HG03135 (cell line): Measurements from ENCODE around the gene KCNMB3.
"Not testable (repeated sequence)": the region's sequence is repeated elsewhere in the genome, so short reads cannot be mapped to it uniquely, and the experiment has no call there.

Source experiments
- ATAC-seq: cut with Tn5 transposase; IDR thresholded peaks from one replicate; pipeline ENCODE4 v1.9.1; 2021; ENCODE audit warnings: mild to moderate bottlenecking, moderate library complexity; ENCODE audit not compliant: unreplicated experiment

The KCNMB3 gene, protein sequence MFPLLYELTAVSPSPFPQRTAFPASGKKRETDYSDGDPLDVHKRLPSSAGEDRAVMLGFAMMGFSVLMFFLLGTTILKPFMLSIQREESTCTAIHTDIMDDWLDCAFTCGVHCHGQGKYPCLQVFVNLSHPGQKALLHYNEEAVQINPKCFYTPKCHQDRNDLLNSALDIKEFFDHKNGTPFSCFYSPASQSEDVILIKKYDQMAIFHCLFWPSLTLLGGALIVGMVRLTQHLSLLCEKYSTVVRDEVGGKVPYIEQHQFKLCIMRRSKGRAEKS

DNA sequence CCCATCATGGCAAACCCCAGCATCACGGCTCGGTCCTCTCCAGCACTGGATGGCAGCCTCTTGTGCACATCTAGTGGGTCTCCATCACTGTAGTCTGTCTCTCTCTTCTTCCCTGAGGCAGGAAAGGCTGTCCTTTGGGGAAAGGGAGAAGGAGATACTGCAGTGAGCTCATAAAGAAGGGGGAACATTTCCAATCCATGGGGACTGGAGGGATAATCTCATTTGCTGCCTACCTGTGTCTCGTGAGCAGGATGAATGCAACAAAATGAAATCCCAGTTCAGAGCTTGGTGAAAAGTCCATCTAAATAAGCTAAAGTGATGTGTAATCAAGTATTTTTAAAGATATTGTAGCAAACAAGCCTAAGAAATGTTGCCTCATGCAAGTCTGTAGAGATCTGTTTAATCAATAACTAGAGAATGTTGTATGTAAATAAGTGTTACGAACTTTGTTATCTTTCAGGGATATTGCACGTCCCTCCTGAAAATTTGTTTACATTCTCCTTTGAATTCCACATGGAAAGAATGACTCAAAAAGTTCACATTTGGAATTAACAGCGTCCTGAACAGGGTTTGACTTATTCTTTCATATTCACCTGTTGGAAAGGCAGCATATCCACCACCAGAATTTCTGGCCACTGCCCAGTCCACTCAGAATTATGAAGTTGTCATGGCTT lies at the start of gene KCNMB3:
Gene KCNMB3, minus strand, starts transcription at position 312 of the 674 bp plus-strand sequence. Its CDS starts 124 bp downstream, at position 188.
- no peak for ATAC-seq

DNA sequence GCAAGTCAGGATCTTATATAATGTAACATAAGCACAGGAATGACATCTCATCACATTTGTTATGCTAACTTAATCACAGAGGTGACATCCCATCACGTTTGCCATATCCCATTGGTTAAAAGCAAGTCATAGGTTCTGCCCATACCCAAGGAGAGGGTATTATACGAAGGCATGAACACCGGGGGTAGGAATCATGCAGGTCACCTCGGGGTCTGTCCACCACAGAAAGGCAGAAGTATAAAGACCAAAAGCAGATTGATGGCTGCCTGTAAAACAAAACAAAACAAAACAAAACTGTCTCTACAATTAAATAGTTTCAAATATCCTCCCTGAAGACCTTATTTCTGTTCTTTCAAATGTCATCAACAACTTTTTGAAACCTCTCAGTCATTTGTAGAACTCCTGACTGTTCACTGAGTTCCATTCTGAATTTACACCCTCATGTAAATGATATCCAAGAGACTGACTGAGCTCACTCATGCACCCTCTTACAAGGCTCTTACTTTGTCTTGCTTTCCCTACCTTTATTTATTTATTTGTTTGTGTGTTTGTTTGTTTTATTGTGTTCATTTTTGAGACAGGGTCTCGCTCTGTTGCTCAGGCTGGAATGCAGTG lies 49.2 kb upstream of the KCNMB3 start:
- ATAC-seq, result no peak

DNA sequence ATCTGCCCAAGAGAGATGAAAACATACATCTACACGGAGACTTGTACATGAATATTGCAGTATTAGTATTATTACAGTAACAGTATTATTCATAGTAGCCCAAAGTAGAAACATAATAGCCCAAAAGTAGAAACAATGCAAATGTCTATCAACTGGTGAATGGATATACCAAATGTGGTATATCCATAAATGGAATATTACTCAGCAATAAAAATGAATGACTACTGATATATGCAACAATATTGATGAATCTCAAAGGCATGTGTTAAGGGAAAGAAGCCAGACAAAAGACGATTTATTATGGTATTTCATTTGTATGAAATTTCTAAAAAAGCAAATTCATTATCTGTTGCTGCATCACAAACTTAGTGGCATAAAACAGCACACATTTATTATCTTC lies 48.4 kb upstream of the KCNMB3 start:
- ATAC-seq, result no peak

DNA sequence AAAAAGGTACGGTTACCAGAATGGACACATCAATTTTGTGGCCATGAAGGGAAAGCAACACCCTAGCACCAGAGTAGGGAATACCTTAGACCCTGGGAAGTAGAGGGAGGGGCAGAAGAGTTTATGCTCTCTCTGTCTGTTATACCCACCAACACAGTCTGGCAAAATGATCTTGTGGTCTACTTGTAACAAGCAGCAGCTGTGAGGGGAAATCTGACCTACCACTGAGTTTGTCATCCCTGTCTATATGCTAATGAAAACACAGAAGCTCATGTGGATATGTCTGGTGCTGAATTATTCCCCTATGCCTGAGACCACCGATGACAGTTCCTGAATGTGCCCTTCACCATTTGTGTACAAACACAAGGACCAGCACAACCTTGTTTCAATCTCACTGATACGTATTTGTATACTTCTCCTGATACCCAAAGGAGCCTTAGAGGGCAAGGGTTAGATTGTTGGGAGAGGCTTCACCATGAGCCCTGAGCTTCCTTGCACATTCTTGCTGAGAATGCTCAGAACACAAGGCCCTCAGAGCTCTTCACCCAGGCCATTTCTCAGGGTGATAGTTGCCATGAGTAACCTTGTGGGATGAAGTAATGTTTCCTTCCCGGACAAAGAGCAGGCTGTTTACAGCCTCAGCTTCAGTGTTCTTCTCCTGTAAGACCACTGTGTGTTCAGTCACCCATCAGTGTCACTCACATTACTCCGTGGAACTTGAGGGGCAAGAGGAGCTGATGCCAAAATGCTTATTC lies 47.2 kb upstream of the KCNMB3 start:
- no peak for ATAC-seq

DNA sequence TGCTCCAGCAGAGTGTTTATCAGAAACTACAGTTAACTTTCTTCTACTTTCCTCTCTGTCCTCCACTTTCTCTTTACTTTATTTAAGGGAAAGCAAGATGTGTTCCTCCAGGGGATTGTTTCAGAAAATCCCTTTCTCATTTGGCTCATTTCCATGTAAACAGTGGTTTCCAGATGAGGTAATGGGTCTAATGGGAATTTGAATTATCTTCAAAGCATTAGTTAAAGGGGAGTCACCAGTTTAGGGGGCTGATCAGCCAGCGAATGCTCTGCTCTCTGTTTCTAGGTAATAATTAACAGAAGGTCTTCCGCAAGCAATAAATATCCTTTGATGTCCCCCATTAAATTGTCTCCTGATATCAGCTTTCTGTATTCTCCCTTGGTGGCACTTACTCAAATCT lies 41.5 kb upstream of the KCNMB3 start:
- no peak for ATAC-seq

DNA sequence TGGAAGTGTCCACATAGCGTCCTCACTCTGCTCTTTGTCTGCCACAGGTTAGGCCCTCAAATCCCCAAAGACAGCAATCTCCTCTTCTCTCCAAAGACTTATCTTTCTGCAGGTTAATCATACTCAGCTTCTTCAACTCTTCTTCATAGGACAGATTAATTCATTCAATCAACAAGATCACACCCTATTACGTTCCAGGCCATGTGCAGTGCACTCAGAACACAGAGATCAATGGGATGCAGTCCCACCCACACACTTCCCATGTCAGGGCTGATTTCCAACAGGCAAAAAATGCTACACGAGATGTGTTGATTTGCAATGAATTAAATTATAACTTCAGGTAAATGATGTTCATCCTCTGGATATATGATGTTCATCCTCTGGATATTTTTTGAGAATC lies 38.4 kb upstream of the KCNMB3 start:
- ATAC-seq, result no peak

DNA sequence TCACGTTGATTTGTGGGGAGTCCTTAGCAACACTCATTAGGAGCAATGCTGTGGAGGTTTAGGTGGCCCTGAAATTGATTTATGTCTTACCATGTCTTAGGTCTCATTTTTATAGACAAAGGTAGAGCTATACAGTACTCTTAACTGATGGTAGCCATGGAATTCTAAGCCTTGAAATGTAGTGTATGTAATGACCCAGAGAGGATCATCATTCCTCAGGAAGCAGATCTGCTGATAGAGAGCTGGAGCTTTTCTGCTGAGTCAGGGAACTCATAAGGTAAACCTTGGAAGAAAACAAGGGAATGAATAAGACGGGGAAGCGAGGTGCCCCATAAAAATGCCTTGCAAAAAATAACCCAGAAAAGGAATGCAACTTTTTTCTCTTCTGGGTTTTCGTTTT lies 37.9 kb upstream of the KCNMB3 start:
- no peak for ATAC-seq

DNA sequence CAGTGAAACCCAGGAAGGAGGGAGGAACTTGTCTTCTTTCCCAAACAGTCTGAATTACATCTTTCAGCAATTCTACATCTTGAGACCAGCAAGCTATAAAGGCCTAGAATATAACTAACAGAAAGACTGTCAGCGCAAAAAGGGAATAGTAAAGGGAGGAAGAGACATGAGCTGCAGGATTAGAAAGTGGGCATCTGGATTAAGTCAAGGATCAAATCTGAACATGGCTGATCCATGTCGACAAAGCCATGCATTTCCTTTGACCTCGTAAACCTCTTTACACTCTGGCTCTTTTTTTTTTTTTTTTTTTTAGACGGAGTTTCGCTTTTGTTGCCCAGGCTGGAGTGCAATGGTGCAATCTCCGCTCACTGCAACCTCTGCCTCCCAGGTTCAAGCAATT lies 35.4 kb upstream of the KCNMB3 start:
- ATAC-seq, result no peak

DNA sequence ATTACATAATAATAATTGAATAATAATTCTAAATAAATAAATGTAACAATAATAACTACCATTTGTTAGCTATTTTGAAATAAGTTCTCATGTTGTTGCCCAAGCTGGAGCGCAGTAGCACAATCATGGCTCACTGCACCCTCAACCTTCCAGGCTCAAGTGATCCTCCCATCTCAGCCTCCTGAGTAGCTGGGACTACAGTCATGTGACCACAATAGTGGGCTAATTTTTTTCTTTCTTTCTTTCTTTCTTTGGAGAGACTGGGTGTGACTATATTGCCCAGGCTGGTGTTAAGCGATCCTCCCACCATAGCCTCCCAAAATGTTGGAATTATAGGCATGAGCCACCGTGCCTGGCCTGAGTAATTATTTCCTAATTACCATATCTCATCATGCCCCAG lies 30.9 kb upstream of the KCNMB3 start:
- no peak for ATAC-seq

DNA sequence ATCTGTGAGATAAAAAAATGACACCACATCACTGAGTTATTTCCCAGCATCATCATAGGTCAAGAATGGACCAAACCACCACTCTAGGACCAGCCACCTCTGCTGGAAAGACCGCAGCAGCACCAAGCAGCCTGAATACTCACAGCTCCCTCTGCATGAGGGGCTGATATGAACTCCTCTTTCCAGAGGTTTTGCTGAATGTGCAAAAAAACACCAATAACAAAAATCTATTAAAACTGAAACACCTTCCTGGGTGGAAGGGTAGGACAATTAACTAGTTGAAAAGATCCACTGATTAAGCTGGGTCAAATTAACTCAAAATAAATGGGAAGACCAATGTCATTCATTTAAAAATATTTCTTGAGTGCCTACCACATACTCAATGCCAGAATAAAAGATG lies 28.9 kb upstream of the KCNMB3 start:
- ATAC-seq, result no peak

DNA sequence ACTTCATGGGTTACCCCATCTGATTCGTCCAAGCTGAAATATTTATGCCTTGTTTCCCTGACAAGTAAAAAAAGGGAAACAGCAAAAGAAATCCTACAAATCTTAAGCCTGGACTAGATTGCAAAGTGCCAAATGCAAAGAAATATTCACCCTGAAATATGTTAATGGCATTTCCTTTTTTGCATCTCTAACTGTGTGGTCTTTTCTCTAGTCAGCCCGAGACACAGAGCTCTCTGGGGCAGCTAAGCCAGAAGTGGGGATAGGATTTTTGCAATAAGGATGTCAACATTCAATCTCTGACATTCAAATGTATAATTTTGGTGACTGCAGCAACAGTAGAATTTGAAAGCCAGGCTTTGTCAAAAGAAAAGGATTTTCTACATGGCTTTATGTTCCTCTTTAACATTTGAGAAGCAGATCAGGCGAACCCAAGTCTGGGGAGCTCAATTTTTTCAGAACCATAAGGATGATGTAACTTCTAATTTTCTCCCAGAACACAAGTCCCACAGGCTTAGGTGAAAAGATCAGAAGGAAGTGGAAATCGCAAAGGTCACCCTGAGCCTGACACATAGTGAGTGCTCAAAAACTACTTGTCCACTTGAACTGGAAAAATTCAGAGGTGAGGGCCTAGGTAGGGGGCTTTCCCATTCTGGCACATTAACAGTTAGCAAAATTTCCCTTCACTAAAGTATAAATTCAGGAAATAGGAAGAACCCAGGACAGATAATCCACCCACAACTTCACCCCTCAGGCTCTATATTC lies 28.2 kb upstream of the KCNMB3 start:
- ATAC-seq, result no peak

DNA sequence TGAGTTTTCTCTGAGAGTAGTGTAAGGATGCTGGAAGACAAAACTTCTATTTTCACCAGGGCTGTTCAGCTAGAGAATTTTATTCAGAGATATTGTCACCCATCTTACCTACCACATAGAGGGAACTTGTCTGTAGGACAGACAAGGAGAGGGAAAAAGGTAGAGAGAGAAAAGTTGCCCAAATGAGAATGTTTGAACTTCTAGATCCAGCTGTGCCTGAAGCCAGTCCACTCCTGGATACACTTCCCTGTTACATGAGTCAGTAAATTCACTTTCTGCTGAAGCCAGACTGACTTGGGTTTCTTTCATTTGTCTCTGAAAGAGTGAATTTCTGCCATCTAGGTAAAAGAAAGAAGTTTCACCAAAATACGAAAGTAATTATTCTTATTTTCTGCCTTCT lies 27.2 kb upstream of the KCNMB3 start:
- ATAC-seq, result no peak

DNA sequence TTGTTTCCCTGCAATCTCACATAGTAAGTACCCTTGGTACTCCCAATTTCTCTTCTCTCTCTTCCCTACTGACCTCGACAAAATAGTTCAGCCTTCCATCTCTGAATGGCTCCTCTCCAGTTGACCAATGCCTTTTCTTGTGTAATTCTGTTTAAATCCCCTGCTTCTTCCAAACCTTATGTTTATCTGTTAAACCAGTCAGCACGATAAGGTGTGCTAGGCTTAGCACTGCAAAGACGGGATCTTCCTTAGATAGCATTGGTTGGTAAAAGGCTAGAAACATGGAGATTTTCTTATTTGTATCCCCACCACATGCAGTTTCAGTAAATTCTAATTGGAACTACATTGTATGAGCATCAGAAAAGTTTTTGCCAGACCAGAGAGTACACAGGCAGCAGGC lies 25.8 kb upstream of the KCNMB3 start:
- ATAC-seq, result no peak

DNA sequence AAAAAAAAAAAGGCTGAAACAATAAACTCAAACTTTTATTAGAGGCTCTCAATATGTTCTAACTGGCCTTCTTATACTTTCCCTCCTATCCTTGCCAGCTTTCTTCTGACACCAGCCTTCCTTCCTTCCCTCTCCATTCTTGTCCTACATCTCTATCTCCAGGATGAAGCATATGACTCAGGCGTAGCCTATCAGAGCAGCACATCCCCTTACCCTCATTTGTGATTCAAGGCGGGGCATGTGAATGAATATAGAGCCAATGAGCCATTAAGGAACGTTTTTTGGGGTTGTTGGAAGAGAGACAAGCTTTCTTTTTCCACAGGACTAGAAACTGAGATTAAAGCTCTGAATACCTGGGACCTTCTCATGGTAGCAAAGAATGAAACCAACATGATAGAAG lies 25.1 kb upstream of the KCNMB3 start:
- ATAC-seq, result no peak

DNA sequence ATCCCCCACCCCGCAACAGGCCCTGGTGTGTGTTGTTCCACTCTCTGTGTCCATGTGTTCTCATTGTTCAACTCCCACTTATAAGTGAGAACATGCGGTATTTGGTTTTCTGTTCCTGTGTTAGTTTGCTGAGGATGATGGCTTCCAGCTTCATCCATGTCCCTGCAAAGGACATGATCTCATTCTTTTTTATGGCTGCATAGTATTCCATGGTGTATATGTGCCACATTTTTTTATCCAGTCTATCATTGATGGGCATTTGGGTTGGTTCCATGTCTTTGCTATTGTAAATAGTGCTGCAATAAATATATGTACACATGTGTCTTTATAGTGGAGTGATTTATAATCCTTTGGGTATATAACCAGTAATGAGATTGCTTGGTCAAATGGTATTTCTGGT lies 23.5 kb upstream of the KCNMB3 start:
- ATAC-seq, result not testable (repeated sequence)

DNA sequence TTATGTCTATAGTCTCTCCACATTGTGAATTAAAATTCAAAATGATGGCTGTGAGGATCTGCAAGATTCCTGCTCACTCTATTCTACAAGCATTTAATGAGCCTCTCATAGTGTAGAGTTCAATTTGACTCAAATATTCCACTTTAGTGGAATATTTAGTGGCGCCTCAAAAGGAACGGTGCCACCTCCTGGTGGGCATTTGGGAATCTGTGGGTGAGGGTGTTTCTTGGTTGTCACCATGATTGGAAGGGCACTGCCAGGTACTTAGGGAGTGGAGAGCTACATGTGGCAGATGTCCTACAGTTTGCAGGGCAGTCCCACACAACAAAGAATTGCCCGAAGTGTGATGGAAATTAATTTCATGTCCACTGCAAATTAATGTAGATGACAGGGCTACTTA lies 21.5 kb upstream of the KCNMB3 start:
- no peak for ATAC-seq

DNA sequence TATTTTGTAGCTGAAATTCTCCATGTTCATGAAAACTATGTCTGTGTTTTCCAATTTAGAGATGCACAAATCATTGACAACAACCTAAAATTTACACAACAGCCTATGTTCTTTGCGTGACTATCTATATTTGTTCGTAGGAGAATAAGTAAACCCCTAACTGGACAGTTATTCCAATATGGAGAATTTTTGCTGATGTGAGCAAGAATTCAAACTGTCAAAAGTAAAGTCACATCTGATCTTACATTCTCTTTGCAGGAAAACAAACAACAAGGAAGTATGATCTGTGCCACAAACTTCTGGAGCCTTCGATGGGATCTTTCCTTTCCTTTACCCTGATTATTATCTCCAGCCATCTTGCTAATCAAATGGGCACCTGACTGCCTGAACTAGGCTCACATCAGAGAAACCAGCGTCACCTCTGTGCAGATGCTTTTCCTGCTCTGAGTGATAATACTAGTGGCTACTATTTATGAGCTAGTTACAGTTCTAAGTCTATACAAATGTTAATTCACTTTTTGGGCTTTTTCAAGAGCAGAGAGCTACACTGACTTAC lies 18.3 kb upstream of the KCNMB3 start:
- ATAC-seq, result no peak

DNA sequence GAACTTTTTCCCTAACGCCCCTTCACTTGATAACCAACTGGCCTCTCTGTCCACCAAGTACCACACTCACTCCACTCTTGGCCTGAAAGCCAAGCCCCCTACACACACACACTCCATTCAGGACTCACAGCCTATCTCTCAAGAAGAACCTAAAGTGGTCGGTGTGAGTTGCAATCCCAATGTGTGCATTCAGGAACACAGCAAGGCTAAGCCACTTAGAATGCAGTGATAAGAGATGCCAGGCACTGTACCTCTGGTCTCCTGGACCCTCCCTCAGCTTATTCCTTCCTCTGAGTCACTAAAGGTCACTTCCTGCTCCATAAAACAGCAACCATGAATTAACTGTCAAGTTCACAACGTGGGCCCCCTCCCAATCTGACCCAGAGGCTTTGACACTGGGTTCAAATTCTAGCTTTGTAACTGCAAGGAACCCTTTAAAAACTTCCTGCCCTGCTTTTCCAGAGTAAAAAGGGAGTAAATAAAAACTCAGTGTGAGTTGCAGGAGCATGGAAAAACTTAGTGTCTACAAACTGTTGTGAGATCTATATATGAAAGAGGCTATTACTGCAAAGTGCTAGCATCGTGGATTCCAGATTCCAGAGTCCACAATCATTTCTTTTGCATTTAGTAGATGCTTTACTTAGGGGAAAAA lies 17.6 kb upstream of the KCNMB3 start:
- ATAC-seq, result no peak

DNA sequence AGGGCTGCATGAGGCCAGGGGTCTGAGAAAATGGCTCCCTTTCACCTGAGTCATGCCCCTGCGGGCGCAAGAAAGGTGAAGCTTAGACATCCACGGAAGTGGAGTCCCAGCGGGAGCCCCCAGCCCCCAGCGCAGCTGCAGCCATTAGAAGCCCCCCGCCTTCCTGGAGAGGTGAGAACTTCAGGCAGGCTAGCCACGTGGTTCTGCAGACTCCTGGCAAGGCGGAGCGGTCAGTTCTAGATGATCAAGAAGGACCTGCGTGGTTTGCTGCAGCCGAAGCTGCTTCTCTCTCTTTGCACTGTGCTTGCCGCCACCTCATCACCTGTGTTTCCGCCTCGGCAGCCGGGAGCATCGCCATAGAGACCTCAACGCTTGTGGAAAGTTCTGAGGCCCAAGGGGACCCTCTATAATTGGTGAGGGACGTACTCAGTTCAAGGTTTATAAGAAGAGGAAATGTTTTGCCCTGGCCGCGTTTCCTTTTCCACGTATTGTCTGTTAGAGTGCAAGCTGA lies 15.8 kb upstream of the KCNMB3 start:
- ATAC-seq, result no peak

DNA sequence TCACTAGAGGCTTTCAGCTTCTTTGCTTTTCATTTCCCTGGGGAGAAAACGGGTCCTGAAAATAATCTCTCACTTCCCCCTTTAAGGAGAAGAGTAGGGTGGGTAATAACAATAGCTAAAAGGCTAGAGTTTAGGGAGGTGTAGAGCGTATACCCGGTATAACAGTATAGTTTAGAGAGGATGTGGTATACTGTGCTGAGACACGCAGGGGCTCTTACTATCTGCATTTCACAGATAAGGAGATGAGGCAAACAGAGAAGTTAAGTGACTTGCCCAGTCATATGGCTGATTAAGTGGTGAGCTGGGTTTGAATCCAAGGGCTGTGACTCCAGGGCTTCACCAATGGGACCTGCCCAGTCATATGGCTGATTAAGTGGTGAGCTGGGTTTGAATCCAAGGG lies 15.0 kb upstream of the KCNMB3 start:
- peak; percentile 61 for ATAC-seq
